Right renal cortex interstitium (tissue), 3 donors: ENCODE data around the gene SNAP29. TPM values are rescaled to one million over a fixed set of nuclear protein-coding genes. Genes with fewer than 3 reads are reported as not detected.
"Not testable (repeated sequence)": the region's sequence is repeated elsewhere in the genome, so short reads cannot be mapped to it uniquely, and the experiment has no call there.

ENCODE experiments used
- DNase-seq, 3 donors: peaks; one replicate each; pipeline ENCODE4 v3.0.0-alpha.2; 2013; ENCODE audit warnings: low read depth in 3 of 3, low spot score in 2 of 3
- polyA plus RNA-seq, 3 donors: library from polyadenylated mRNA; unstranded; fragments of 120-200 nt; gene quantifications; one replicate each; pipeline ENCODE4 v1.2.1, GENCODE V29; 2013; ENCODE audit not compliant: insufficient read length in 3 of 3

SNAP29 gene
- polyA plus RNA-seq, 3 donors, result 34.0 to 34.9 (median 34.6) TPM

GRCh38 chr22:20926243-20926642 is 67.4 kb downstream of the SNAP29 start:
- DNase-seq, result no peak

GRCh38 chr22:20927940-20928572 is 69.2 kb downstream of the SNAP29 start:
- no peak for DNase-seq

- no peak for DNase-seq
These were observed 69.8 kb downstream of the SNAP29 start for GRCh38 chr22:20928573-20928967.

GRCh38 chr22:20930004-20930403 is 71.2 kb downstream of the SNAP29 start:
- no peak for DNase-seq

GRCh38 chr22:20930435-20930834 is 71.6 kb downstream of the SNAP29 start:
- not testable (repeated sequence) for DNase-seq

GRCh38 chr22:20931126-20931654 is 72.4 kb downstream of the SNAP29 start:
- no peak for DNase-seq

- DNase-seq, result no peak
These were observed 75.1 kb downstream of the SNAP29 start for GRCh38 chr22:20933910-20934309.

- DNase-seq, result not testable (repeated sequence)
These were observed 76.2 kb downstream of the SNAP29 start for GRCh38 chr22:20935049-20935448.

- not testable (repeated sequence) for DNase-seq
These were observed 77.2 kb downstream of the SNAP29 start for GRCh38 chr22:20935780-20936539.

- no peak for DNase-seq
These were observed 78.4 kb downstream of the SNAP29 start for GRCh38 chr22:20937031-20937793.

- no peak for DNase-seq
These were observed 79.2 kb downstream of the SNAP29 start for GRCh38 chr22:20937794-20938671.

- not testable (repeated sequence) for DNase-seq
These were observed 80.8 kb downstream of the SNAP29 start for GRCh38 chr22:20939457-20940185.

GRCh38 chr22:20940186-20940651 is 81.4 kb downstream of the SNAP29 start:
- DNase-seq, result no peak

Other genes starting within 250 kb of the SNAP29 start
- 1 to 10 TPM; 2.3 to 4.4 (median 3.8) TPM for gene SERPIND1, start 84.9 kb upstream of the SNAP29 start, polyA plus RNA-seq
- gene PI4KA, start 196 bp upstream of the SNAP29 start, polyA plus RNA-seq, result 10 to 100 TPM; 56.5 to 58.7 (median 57.4) TPM
- 10 to 100 TPM; 63.1 to 65.0 (median 64.5) TPM for gene CRKL, start 58.4 kb downstream of the SNAP29 start, polyA plus RNA-seq
- under 1 TPM; 0.69 to 0.97 (median 0.76) TPM for gene AIFM3, start 108.2 kb downstream of the SNAP29 start, polyA plus RNA-seq
- gene LZTR1, start 123.3 kb downstream of the SNAP29 start, polyA plus RNA-seq, result 10 to 100 TPM; 35.7 to 42.8 (median 37.3) TPM
- gene THAP7, start 143.1 kb downstream of the SNAP29 start, polyA plus RNA-seq, result 10 to 100 TPM; 15.4 to 17.2 (median 16.1) TPM
- 1 to 10 TPM in 2 of 3 donors, under 1 TPM in 1; 0.89 to 1.4 (median 1.1) TPM for gene P2RX6, start 156.2 kb downstream of the SNAP29 start, polyA plus RNA-seq
- 1 to 10 TPM in 2 of 3 donors, under 1 TPM in 1; 0.94 to 1.5 (median 1.4) TPM for gene SLC7A4, start 173.6 kb downstream of the SNAP29 start, polyA plus RNA-seq
- under 1 TPM; 0.07 to 0.20 (median 0.11) TPM for gene LRRC74B, start 186.9 kb downstream of the SNAP29 start, polyA plus RNA-seq